ENCODE measurements around the gene BPNT1.

The BPNT1 gene

DNA sequence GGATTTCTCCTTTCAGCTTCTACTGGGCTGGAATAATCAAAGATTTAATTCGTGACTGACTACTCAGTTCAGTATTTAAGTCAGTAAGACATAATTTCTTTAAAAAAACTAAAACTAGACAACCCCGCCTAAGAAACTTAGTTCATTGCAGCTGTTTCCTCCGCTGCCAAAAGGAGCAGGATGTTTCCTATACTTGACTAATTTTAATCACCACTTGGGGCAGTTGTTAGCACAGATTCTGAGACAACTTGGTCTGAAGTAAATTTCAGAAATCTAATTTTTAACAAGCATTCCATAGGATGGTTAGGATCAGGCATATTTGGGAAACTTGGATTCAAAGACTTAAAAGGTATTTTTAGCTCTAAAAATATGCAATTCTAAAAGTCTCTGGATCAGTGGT is 77.3 kb downstream of the BPNT1 start:
- no peak for DNase-seq (ENCODE audit: low read depth in 2 of 2, low spot score in 1 of 2)

DNA sequence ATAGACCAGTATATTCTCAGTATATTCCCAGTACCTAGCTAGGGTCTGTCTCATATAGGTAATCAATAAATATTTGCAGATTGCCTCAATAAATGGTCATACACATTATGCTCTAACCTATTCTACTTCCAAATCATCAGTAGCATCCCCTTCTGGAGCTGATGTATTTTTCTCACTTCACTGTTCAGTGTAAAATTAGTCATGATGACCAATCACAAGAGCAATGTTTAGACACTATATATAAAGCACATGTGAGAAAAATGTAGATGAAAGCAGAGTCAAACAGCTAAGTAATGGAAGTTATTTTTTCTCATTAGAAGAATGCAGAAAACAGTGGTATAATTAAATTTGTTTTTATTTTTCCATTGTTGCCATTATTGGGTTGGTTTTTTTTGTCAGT is 78.0 kb downstream of the BPNT1 start:
- no peak for DNase-seq (ENCODE audit: low read depth in 2 of 2, low spot score in 1 of 2)

All from stimulated activated CD8-positive, alpha-beta memory T cell treated with anti-CD3 and anti-CD28 coated beads, Interleukin-4, amount 100 ng/mL, for 4 hours (primary cell).